GM19240 (cell line): Measurements from ENCODE around the gene FAM83C.

Source experiments
- DNase-seq: peaks from one replicate; pipeline ENCODE4 v3.0.0; 2011; ENCODE audit warnings: low spot score; ENCODE audit not compliant: insufficient read length

Gene FAM83C

GRCh38 chr20:35237486-35237885 lies 54.7 kb downstream of the FAM83C start:
- no peak for DNase-seq

GRCh38 chr20:35235881-35236280 lies 56.3 kb downstream of the FAM83C start:
- DNase-seq, result no peak
